ENCODE results near the gene CNOT6L. TPM values are rescaled to one million over a fixed set of nuclear protein-coding genes. Genes with fewer than 3 reads are reported as not detected.

The CNOT6L gene
- 10 to 100 TPM; 13.7 to 16.2 TPM for total RNA-seq

DNA sequence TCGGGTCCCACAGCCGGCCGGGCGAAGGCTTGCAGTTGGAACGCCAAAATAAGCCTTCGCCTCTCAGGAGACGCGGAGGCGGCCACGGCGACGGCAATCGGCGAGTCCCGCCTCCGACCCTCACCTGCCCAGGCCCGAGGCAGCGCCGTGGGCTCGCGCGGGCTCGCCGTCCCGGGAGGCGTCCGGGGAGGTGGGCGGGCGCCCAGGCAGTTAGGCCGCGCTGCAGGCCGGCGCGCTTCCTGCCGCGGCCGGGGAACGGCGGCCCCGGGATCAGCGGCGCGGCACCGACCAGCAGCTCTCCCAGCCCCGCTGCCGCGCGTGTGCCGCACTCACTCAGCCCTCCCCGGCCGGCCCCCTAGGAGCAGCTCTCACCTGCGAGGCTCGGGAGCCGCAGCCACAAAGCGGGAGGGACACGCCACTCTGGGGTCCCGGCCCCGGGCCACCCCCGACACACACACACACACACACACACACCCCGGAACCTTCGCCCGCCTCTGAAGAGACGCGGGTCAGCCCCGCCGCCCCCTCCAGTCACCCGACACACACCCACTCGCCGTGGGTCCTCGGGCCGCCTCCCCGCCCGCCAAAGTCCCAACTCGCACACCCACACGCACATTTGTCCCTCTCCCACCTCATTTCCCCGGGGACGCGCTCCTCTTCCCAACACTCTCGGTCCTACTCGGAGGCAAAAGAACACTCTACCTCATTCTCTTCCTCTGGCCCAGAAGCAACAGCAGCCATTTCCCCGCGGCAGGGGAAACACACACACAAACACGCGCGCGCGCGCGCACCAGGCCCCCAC is at the start of gene CNOT6L:
Gene CNOT6L, minus strand, starts transcription at position 767 of the 802 bp plus-strand sequence. Its CDS starts 60 bp downstream, at position 707.

DNA sequence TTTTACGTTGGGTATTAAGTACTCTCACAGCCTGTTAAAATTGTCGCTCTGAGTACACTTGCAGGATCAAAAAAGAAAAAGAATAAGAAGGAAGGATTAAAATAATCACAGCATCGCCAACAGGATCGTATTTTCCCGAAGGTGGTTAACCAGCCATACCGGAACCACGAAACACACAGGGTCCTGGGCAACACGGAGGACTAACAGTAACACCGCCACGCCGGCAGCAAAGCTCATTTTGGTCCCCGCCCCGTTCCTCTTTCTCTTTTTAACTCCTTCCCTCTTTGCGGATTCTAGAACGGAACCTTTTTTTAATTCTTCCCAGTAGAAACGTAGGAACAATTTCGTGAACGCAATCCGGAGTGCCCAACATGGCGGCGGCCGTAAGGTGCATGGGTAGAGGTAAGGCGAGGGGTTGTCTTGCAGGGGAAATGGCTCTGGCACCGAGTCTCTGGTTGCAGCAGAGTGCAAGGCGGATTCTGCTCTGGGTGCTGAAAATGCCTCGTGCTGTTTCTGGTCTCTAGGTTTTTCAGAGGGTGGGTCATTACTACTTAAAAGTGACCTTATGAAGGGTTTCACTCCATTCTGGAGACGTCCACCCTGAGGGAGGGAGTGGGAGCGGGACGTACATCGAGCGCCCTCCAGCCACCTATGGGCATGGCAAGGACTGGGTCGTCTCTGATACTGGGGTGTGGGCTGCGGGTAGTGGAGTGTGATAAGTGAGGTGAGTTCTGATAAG is 43.5 kb upstream of the CNOT6L start, which contains the start of gene MRPL1:
Gene MRPL1, plus strand, starts transcription at position 353 of the 739 bp plus-strand sequence. Its CDS starts 19 bp downstream, at position 372.

Small RNA genes lying within 50 kb of the gene (small RNA-seq; reads per million reads assigned to genes)
- gene AC112225.1 (0 to 0.13 reads per million in 2 donors), gene RF00612 (0 reads per million in 2 donors)

Other genes with a start within 250 kb of the CNOT6L start
- gene CXCL13, start 213.5 kb downstream of the CNOT6L start, total RNA-seq: 1 to 10 TPM in 1 of 2 donors, not detected in 1; 2.1 TPM
- gene MRPL1, start 43.5 kb upstream of the CNOT6L start, total RNA-seq: 10 to 100 TPM; 25.1 to 37.6 TPM
- gene FRAS1, start 238.0 kb upstream of the CNOT6L start, total RNA-seq: 1 to 10 TPM in 1 of 2 donors, under 1 TPM in 1; 0.69 to 2.0 TPM

Measured in melanocyte of skin (primary cell).